ENCODE data around the gene PRG3. TPM values are rescaled to one million over a fixed set of nuclear protein-coding genes. Genes with fewer than 3 reads are reported as not detected.
A peak's percentile ranks its signal among the peaks of the same experiment; 100 is the strongest.

PRG3 gene
- total and polyA plus RNA-seq, 2 of the 13 experiments (the other 11 are each of a cell fraction or from before 2014, with no cell fraction given) = not detected

DNA sequence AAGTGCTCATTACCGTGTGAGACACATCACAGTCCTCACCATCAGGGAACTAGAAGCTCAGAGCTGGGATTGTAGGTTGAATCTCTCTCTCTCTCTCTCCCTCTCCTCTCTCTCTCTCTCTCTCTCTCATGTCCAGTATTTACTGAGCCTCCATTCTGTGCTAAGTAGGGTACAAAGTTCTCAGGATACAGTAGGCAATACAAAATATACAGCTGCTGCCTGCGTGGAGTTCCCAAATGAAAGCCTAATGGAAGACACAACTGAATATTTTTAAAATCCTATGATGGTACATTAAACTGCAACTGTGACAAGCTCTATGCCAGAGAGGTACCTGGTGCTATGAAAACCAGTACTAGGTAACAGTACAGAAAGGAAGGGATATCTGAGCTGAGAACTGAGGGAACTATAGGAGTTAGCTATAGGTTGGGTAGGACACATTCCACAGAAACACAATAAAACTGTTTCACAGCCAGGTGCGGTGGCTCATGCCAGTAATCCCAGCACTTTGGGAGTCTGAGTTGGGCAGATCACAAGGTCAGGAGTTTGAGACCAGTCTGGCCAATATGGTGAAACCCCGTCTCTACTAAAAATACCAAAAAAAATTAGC is 19.1 kb upstream of the PRG3 start (continued):
- TF ChIP-seq, protein P1, sequence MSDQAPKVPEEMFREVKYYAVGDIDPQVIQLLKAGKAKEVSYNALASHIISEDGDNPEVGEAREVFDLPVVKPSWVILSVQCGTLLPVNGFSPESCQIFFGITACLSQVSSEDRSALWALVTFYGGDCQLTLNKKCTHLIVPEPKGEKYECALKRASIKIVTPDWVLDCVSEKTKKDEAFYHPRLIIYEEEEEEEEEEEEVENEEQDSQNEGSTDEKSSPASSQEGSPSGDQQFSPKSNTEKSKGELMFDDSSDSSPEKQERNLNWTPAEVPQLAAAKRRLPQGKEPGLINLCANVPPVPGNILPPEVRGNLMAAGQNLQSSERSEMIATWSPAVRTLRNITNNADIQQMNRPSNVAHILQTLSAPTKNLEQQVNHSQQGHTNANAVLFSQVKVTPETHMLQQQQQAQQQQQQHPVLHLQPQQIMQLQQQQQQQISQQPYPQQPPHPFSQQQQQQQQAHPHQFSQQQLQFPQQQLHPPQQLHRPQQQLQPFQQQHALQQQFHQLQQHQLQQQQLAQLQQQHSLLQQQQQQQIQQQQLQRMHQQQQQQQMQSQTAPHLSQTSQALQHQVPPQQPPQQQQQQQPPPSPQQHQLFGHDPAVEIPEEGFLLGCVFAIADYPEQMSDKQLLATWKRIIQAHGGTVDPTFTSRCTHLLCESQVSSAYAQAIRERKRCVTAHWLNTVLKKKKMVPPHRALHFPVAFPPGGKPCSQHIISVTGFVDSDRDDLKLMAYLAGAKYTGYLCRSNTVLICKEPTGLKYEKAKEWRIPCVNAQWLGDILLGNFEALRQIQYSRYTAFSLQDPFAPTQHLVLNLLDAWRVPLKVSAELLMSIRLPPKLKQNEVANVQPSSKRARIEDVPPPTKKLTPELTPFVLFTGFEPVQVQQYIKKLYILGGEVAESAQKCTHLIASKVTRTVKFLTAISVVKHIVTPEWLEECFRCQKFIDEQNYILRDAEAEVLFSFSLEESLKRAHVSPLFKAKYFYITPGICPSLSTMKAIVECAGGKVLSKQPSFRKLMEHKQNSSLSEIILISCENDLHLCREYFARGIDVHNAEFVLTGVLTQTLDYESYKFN (CRISPR knock-in tag; conservative IDR thresholded peaks at IDR 0.05) = peak; percentile 90
- TF ChIP-seq AHR (CRISPR knock-in tag; IDR thresholded peaks at IDR 0.05) = no peak
- 0 out of 2 replicates have a peak, but pooled peaks have one; percentile 25 for TF ChIP-seq FOXK1 (CRISPR knock-in tag; IDR thresholded peaks at IDR 0.05; ENCODE audit: borderline replicate concordance, low read depth)
- TF ChIP-seq, protein P2, sequence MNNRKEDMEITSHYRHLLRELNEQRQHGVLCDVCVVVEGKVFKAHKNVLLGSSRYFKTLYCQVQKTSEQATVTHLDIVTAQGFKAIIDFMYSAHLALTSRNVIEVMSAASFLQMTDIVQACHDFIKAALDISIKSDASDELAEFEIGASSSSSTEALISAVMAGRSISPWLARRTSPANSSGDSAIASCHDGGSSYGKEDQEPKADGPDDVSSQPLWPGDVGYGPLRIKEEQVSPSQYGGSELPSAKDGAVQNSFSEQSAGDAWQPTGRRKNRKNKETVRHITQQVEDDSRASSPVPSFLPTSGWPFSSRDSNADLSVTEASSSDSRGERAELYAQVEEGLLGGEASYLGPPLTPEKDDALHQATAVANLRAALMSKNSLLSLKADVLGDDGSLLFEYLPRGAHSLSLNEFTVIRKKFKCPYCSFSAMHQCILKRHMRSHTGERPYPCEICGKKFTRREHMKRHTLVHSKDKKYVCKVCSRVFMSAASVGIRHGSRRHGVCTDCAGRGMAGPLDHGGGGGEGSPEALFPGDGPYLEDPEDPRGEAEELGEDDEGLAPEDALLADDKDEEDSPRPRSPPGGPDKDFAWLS (CRISPR knock-in tag; IDR thresholded peaks at IDR 0.05; ENCODE audit: borderline replicate concordance) = no peak
- TF ChIP-seq CCAR2 (optimal IDR thresholded peaks at IDR 0.05; ENCODE audit: low read depth, low read length) = peak; percentile 66
- TF ChIP-seq ZNF784 (CRISPR knock-in tag; IDR thresholded peaks at IDR 0.05; ENCODE audit: borderline replicate concordance) = no peak
- no peak for TF ChIP-seq CBX1 (IDR thresholded peaks at IDR 0.05; ENCODE audit: low read depth)
- TF ChIP-seq ZNF12 (CRISPR knock-in tag; IDR thresholded peaks at IDR 0.05) = 0 out of 2 replicates have a peak, but pooled peaks have one; percentile 21
- TF ChIP-seq NCOA2 (CRISPR knock-in tag; IDR thresholded peaks at IDR 0.05) = peak; percentile 47
- TF ChIP-seq SP2 (CRISPR knock-in tag; IDR thresholded peaks at IDR 0.05) = no peak
- no peak for TF ChIP-seq HES4 (CRISPR knock-in tag; IDR thresholded peaks at IDR 0.05; ENCODE audit: borderline replicate concordance)
- no peak for TF ChIP-seq CHD2 (IDR thresholded peaks at IDR 0.05; ENCODE audit: low read depth, low read length)
- peak; percentile 64 for TF ChIP-seq KAT8 (CRISPR knock-in tag; IDR thresholded peaks at IDR 0.05)
- TF ChIP-seq ARID2 (CRISPR knock-in tag; IDR thresholded peaks at IDR 0.05; ENCODE audit: borderline replicate concordance) = no peak
- TF ChIP-seq NPAS2 (CRISPR knock-in tag; IDR thresholded peaks at IDR 0.05; ENCODE audit: borderline replicate concordance) = no peak
- TF ChIP-seq ADNP (CRISPR knock-in tag; IDR thresholded peaks at IDR 0.05) = no peak
- TF ChIP-seq ATF5 (CRISPR knock-in tag; IDR thresholded peaks at IDR 0.05; ENCODE audit: low read depth) = no peak
- TF ChIP-seq NR2F6 (IDR thresholded peaks at IDR 0.05) = no peak
- TF ChIP-seq NR2F6 (CRISPR knock-in tag; IDR thresholded peaks at IDR 0.05) = 0 out of 2 replicates have a peak, but pooled peaks have one; percentile 10
- peak in 1 of 2 experiments; percentile 16; a peak in 1 of 4 replicates for TF ChIP-seq REST (IDR thresholded peaks at IDR 0.05; ENCODE audit: borderline replicate concordance in 1 of 2, low read depth in 1 of 2, low read length in 2 of 2)

All from HepG2 (cell line).